ENCODE results near the gene TTLL6.

Gene TTLL6

GRCh38 chr17:48767263-48767774 lies 49.7 kb downstream of the TTLL6 start:
- no peak for DNase-seq (ENCODE audit: extremely low read depth in 1 of 2, low read depth in 1 of 2)

GRCh38 chr17:48761114-48761513 lies 55.9 kb downstream of the TTLL6 start:
- DNase-seq (ENCODE audit: extremely low read depth in 1 of 2, low read depth in 1 of 2), result no peak

GRCh38 chr17:48760411-48760810 lies 56.6 kb downstream of the TTLL6 start:
- DNase-seq (ENCODE audit: extremely low read depth in 1 of 2, low read depth in 1 of 2), result no peak

GRCh38 chr17:48759288-48759687 lies 57.7 kb downstream of the TTLL6 start:
- no peak for DNase-seq (ENCODE audit: extremely low read depth in 1 of 2, low read depth in 1 of 2)

- no peak for DNase-seq (ENCODE audit: extremely low read depth in 1 of 2, low read depth in 1 of 2)
Measured at GRCh38 chr17:48757524-48757961, 59.5 kb downstream of the TTLL6 start.

GRCh38 chr17:48756830-48757251 lies 60.2 kb downstream of the TTLL6 start:
- DNase-seq (ENCODE audit: extremely low read depth in 1 of 2, low read depth in 1 of 2), result no peak

GRCh38 chr17:48755356-48755755 lies 61.7 kb downstream of the TTLL6 start:
- DNase-seq (ENCODE audit: extremely low read depth in 1 of 2, low read depth in 1 of 2), result no peak

- no peak for DNase-seq (ENCODE audit: extremely low read depth in 1 of 2, low read depth in 1 of 2)
Measured at GRCh38 chr17:48754500-48755261, 62.3 kb downstream of the TTLL6 start.

GRCh38 chr17:48753794-48754499 lies 63.1 kb downstream of the TTLL6 start:
- no peak for DNase-seq (ENCODE audit: extremely low read depth in 1 of 2, low read depth in 1 of 2)

GRCh38 chr17:48752399-48753288 lies 64.4 kb downstream of the TTLL6 start:
- DNase-seq (ENCODE audit: extremely low read depth in 1 of 2, low read depth in 1 of 2), result no peak

- DNase-seq (ENCODE audit: extremely low read depth in 1 of 2, low read depth in 1 of 2), result no peak
Measured at GRCh38 chr17:48751733-48752398, 65.2 kb downstream of the TTLL6 start.

- no peak for DNase-seq (ENCODE audit: extremely low read depth in 1 of 2, low read depth in 1 of 2)
Measured at GRCh38 chr17:48751172-48751571, 65.9 kb downstream of the TTLL6 start.

GRCh38 chr17:48749621-48750553 lies 67.1 kb downstream of the TTLL6 start:
- no peak for DNase-seq (ENCODE audit: extremely low read depth in 1 of 2, low read depth in 1 of 2)

- DNase-seq (ENCODE audit: extremely low read depth in 1 of 2, low read depth in 1 of 2), result no peak
Measured at GRCh38 chr17:48748718-48749566, 68.1 kb downstream of the TTLL6 start.

GRCh38 chr17:48747445-48748363 lies 69.3 kb downstream of the TTLL6 start:
- no peak for DNase-seq (ENCODE audit: extremely low read depth in 1 of 2, low read depth in 1 of 2)

GRCh38 chr17:48746916-48747444 lies 70.0 kb downstream of the TTLL6 start:
- no peak for DNase-seq (ENCODE audit: extremely low read depth in 1 of 2, low read depth in 1 of 2)

Measured in stimulated activated CD8-positive, alpha-beta memory T cell treated with anti-CD3 and anti-CD28 coated beads, Interleukin-7, amount 100 ng/mL, for 48 hours (primary cell).